LNCaP clone FGC (cell line): ENCODE results near the gene COX8A.
"Not testable (repeated sequence)": the region's sequence is repeated elsewhere in the genome, so short reads cannot be mapped to it uniquely, and the experiment has no call there.

ENCODE experiments used
- DNase-seq: peaks from one replicate; pipeline ENCODE4 v3.0.0-alpha.2; 2011; ENCODE audit warnings: low read depth
- H3K4me3 ChIP-seq: 2 replicates; pipeline ENCODE4 v1.5.1; 2011; ENCODE audit warnings: mild to moderate bottlenecking, low read depth, low read length, control low read depth
- TF ChIP-seq, protein P1 (sequence below): IDR thresholded peaks from 2 replicates; pipeline ENCODE4 v1.5.1; 2012; ENCODE audit warnings: mild to moderate bottlenecking; ENCODE audit not compliant: control insufficient read depth, insufficient read depth; ENCODE audit errors: extremely low read depth

COX8A gene

DNA sequence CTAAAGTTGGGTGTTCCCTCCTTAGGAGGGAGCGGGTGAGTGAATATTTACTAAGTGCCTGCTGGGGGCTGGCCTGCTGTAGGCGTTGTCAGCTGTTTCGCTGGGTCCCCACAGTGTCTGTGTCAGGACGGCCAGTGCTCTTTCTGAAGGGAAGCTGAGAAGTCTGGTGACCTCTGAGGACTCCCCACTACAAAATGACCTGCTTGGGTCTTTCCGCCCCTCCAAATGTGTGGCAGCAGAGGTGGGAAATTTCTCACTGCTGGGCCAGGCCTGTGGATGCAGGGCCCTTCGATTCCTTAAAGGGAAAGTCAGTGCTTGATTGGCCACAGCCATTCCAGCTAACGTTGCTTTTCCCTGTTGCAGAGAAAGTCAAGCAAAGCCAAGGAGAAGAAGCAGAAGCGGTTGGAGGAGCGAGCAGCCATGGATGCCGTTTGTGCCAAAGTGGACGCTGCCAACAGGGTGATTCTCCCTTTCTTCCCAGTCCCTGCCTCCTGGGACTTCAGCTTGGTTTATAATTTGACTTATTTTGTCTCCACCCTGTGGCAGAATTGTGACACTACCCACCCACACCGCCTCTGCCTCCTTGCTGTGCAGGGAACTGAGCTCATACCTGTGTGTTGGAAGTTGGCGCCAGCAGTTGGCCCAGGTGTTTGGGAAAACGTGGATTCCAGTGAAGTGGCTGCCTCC, 28.8 kb upstream of the COX8A start:
- peak; percentile 79 for DNase-seq
- TF ChIP-seq, protein P1, sequence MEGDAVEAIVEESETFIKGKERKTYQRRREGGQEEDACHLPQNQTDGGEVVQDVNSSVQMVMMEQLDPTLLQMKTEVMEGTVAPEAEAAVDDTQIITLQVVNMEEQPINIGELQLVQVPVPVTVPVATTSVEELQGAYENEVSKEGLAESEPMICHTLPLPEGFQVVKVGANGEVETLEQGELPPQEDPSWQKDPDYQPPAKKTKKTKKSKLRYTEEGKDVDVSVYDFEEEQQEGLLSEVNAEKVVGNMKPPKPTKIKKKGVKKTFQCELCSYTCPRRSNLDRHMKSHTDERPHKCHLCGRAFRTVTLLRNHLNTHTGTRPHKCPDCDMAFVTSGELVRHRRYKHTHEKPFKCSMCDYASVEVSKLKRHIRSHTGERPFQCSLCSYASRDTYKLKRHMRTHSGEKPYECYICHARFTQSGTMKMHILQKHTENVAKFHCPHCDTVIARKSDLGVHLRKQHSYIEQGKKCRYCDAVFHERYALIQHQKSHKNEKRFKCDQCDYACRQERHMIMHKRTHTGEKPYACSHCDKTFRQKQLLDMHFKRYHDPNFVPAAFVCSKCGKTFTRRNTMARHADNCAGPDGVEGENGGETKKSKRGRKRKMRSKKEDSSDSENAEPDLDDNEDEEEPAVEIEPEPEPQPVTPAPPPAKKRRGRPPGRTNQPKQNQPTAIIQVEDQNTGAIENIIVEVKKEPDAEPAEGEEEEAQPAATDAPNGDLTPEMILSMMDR: peak; percentile 87
- no peak overlapping the region for H3K4me3 ChIP-seq

DNA sequence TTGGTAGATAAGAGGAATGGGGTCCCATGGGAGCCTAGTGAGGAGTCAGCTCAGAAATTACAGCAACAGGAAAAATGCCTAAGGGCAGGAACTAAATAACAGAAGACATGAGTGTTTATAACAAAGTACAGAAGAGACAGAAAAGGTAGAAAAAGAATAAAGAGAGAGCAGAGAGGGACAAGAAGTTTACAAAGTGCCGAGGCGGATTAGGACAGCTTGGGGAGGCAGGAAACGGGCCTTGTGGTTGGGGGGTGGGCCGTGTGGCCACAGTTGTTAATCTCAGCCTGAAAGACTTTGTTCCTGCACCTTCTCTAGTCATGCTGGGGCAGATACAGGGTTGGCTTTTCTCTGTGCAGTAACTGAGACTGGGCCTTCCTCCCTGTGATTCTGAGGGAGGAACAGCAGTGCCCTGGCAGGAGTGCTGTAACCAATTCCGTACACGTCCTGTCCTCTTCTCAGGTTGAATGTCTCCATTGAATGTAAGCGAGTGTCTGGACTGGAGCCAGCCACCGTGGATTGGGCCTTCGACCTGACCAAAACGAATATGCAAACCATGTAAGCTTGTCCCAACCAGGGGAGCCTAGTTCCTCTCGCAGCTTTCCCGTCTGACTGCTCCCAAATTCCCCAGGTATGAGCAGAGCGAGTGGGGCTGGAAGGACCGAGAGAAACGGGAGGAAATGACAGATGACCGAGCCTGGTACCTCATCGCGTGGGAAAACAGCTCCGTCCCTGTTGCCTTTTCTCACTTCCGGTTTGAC, 22.5 kb upstream of the COX8A start:
- TF ChIP-seq, protein P1: no peak
- H3K4me3 ChIP-seq: no peak overlapping the region
- DNase-seq: no peak

DNA sequence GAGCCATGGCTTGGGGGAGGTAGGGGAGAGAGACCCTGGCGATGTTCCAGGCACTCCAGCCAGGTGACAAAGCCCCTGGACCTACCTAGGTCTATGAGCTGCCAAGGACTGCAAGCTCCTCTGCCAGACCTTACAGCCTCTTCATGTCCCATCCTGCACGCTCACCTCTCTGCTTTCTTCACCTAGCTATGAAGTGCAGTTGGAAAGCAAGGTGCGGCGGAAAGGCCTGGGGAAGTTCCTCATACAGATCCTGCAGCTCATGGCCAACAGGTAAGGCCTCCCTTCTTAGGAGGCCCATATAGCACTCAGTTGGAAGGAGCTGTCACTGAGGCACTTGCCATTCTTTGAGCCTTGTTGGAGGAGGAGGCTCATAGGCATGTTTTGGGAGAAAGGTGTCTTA, 21.9 kb upstream of the COX8A start:
- TF ChIP-seq, protein P1: no peak
- H3K4me3 ChIP-seq: no peak overlapping the region
- DNase-seq: no peak

DNA sequence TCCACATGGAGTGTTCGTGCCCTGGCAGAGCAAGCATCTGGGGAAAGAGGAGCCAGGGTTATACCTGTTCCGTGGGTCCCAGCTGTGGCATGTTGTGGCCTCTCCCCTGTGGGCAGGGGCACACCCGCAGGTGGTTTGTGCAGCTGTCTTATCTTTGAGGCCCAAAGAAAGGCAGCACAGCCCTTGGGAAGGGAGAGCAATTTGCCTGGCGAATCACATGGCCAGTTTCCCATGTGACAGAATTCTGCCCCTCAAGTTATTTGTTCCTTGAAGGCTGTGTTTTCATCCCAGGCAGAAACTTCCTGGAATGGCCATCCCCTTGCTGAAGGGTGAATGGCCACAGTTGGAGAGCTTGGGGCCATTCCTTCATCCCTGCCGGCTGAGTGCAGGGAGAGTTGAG, 16.4 kb upstream of the COX8A start:
- no peak overlapping the region for H3K4me3 ChIP-seq
- no peak for DNase-seq
- TF ChIP-seq, protein P1: no peak

DNA sequence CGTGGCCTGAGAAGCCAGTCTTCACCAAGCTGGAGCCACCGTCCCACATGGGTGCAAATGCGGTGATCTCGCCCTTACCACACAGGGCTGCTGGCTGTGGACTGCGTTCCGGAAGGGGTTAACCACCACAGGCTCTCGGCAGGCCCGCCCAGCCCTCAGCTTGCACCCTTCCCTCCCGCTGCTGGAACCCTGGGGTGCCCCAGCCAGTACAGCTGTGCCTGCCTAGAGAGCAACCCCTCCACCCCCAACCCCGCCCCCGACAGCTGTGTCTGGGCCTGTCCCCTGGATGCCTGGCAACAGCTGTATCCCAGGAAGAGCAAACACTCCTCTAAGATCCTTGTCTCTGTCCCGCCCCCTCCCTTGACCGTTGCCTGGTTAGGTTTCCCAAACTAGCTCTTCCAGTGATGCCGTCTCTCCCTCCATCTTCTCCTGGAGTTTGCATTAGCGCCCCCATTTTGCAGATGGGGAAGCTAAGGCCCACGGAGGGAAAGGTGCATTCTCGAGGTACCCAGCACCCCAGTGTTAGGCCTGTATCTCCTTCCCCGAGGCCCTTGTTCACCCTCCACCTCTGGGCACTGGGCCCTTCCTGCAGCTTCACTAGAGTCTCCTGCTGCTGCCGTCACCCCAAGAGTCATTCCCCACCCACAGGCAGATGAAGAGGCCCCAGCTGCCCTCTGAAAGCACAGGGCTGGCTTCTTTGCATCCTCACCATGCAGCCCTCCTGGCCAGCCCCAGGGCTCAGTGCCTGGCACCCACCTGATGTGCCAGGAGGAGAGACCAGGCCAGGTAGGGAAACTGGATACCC, 12.6 kb upstream of the COX8A start:
- no peak overlapping the region for H3K4me3 ChIP-seq
- no peak for DNase-seq
- TF ChIP-seq, protein P1: no peak

DNA sequence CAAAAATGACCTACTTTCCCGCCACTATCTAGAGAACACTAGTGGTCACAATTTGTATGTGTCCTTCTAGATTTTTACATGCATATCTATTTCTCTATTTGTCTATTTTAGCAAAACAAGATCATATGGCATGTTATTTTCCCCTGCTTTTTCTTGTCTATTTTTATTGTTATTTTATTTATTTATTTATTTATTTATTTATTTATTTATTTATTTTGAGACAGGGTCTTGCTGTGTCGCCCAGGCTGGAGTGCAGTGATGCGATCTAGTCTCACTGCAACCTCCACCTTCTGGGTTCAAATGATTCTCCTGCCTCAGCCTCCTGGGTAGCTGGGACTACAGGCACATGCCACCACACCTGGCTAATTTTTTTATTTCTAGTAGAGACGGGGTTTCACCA, 10.5 kb upstream of the COX8A start:
- DNase-seq: not testable (repeated sequence)

DNA sequence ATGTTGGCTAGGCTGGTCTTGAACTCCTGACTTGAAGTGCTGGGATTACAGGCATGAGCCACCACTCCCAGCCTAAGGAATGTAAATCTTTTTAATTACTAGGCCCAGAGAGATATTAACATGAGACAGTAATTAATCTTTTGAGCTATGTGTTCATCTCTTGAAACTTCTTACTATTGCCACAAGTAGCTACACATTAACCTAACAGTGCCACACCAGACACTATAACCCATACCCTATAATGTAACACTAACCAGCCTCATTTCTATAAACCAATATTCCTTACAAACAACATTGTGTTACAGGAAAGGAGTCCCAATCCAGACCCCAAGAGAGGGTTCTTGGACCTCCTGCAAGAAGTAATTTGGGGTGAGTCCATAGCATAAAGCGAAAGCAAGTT, 8.0 kb upstream of the COX8A start:
- no peak for DNase-seq
- TF ChIP-seq, protein P1: no peak

More for the DNA sequence above, 10.5 kb upstream of the COX8A start:
- not testable (repeated sequence) for H3K4me3 ChIP-seq

More for the DNA sequence above, 8.0 kb upstream of the COX8A start:
- no peak overlapping the region for H3K4me3 ChIP-seq
